WI38 (cell line): ENCODE measurements around the gene NDNF.
A peak's percentile ranks its signal among the peaks of the same experiment; 100 is the strongest.

Source experiments
- H3K4me3 ChIP-seq: 2 replicates; pipeline ENCODE4 v1.5.1; 2011; ENCODE audit warnings: low read depth, mild to moderate bottlenecking, control low read depth, low read length
- TF ChIP-seq, protein P1 (sequence below): IDR thresholded peaks from 2 replicates; pipeline ENCODE4 v1.5.1; 2012; ENCODE audit warnings: low read depth, mild to moderate bottlenecking, control low read depth, low read length

The NDNF gene, protein sequence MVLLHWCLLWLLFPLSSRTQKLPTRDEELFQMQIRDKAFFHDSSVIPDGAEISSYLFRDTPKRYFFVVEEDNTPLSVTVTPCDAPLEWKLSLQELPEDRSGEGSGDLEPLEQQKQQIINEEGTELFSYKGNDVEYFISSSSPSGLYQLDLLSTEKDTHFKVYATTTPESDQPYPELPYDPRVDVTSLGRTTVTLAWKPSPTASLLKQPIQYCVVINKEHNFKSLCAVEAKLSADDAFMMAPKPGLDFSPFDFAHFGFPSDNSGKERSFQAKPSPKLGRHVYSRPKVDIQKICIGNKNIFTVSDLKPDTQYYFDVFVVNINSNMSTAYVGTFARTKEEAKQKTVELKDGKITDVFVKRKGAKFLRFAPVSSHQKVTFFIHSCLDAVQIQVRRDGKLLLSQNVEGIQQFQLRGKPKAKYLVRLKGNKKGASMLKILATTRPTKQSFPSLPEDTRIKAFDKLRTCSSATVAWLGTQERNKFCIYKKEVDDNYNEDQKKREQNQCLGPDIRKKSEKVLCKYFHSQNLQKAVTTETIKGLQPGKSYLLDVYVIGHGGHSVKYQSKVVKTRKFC

GRCh38 chr4:121072224-121073003 is at the start of gene NDNF:
Gene NDNF (minus strand): TSS chr4:121072535. CDS start chr4:121045837, 26,698 bp downstream.
- H3K4me3 ChIP-seq: peak within 1 kb of the TSS; percentile 52
- TF ChIP-seq, protein P1, sequence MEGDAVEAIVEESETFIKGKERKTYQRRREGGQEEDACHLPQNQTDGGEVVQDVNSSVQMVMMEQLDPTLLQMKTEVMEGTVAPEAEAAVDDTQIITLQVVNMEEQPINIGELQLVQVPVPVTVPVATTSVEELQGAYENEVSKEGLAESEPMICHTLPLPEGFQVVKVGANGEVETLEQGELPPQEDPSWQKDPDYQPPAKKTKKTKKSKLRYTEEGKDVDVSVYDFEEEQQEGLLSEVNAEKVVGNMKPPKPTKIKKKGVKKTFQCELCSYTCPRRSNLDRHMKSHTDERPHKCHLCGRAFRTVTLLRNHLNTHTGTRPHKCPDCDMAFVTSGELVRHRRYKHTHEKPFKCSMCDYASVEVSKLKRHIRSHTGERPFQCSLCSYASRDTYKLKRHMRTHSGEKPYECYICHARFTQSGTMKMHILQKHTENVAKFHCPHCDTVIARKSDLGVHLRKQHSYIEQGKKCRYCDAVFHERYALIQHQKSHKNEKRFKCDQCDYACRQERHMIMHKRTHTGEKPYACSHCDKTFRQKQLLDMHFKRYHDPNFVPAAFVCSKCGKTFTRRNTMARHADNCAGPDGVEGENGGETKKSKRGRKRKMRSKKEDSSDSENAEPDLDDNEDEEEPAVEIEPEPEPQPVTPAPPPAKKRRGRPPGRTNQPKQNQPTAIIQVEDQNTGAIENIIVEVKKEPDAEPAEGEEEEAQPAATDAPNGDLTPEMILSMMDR: no peak

- H3K4me3 ChIP-seq: no peak overlapping the region
Observed at GRCh38 chr4:121119715-121120114, 47.4 kb upstream of the NDNF start.

DNA sequence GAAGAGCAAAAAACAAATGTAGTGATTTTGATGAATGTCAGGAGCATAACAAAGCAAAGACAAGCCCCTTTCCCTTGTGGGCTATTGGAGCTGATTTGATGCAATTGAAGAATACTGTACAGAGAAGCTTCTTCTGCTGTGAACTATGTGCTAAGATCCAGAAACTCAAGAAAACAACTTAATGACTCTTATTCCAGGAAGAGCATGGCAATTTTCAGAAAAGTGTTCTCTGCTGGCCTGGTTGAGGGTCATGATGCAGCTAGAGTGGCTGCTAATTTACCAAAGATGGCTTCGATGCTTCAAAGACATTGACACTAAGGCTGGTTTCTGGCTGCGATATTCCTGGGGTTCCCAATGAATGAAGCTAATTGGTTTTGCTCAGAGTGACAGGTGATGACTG is 46.0 kb upstream of the NDNF start:
- no peak overlapping the region for H3K4me3 ChIP-seq
- TF ChIP-seq, protein P1: no peak

More at GRCh38 chr4:121119715-121120114, 47.4 kb upstream of the NDNF start:
- TF ChIP-seq, protein P1: no peak

- TF ChIP-seq, protein P1: no peak
- no peak overlapping the region for H3K4me3 ChIP-seq
Observed at GRCh38 chr4:121114756-121115155, 42.4 kb upstream of the NDNF start.

- TF ChIP-seq, protein P1: peak; percentile 11; the same call in 1 of the 2 replicates
- H3K4me3 ChIP-seq: no peak overlapping the region
Observed at GRCh38 chr4:121112530-121112929, 40.2 kb upstream of the NDNF start.

DNA sequence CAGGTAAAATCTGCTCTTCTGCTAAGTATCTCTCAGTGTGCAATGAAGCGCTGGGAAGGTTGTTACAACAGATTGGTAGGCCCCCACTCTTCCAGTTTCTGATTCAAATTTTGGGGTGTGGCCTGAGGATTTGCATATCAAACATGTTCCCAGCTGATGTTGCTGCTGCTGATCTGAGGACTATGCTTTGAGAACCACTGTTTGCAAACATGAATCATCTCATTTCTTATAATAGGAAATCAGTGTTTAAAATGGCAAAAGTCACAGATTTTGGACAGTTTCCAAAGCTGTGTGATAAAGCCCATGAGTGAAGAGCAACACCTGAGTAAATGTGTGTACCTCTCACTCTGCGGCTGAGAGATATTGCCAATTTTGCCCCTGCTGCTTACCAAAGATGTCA is 36.2 kb upstream of the NDNF start:
- H3K4me3 ChIP-seq: no peak overlapping the region
- TF ChIP-seq, protein P1: no peak
